Thyroid gland (tissue), 4 donors: Measurements from ENCODE around the gene C20orf141. TPM values are rescaled to one million over a fixed set of nuclear protein-coding genes. Genes with fewer than 3 reads are reported as not detected.

Source experiments
- DNase-seq, 2 donors: peaks; one replicate each; pipeline ENCODE4 v3.0.0-alpha.2; 2019
- H3K27ac ChIP-seq, 3 donors: fragments of 200-600 bp; sonication (generic); 1 replicate in 2 of 3; 2 replicates in 1 of 3; pipeline ENCODE4 v1.5.1; 2016 to 2019; ENCODE audit warnings: mild to moderate bottlenecking in 1 of 3, moderate library complexity in 1 of 3
- H3K27me3 ChIP-seq: fragments of 200-600 bp; sonication (generic); one replicate; pipeline ENCODE4 v1.5.1; 2019
- H3K36me3 ChIP-seq, 2 donors: fragments of 200-600 bp; sonication (generic); one replicate each; pipeline ENCODE4 v1.5.1; 2016 to 2019
- H3K4me1 ChIP-seq, 2 donors: fragments of 200-600 bp; sonication (generic); one replicate each; pipeline ENCODE4 v1.5.1; 2017 to 2019
- H3K4me3 ChIP-seq, 3 donors: fragments of 200-600 bp; sonication (generic); replicated peaks in 1 of 3; 1 replicate in 2 of 3; 2 replicates in 1 of 3; pipeline ENCODE4 v1.5.1; 2016; ENCODE audit warnings: mild to moderate bottlenecking in 1 of 3
- H3K9me3 ChIP-seq: fragments of 200-600 bp; sonication (generic); one replicate; pipeline ENCODE4 v1.5.1; 2017
- CTCF ChIP-seq, 6 experiments: fragments of 200-600 bp in 3 of 6; fragments of 450-650 bp in 3 of 6; sonication (generic) in 3 of 6; IDR thresholded peaks; one replicate each; pipeline ENCODE4 v1.5.1; 2016 to 2019; ENCODE audit warnings: antibody characterized with exemption in 6 of 6, mild to moderate bottlenecking in 2 of 6, inconsistent platforms in 1 of 6, moderate library complexity in 1 of 6
- POLR2A ChIP-seq, 2 donors: fragments of 450-650 bp; IDR thresholded peaks; one replicate each; pipeline ENCODE4 v1.6.1; 2017; ENCODE audit warnings: antibody characterized with exemption in 2 of 2, mild to moderate bottlenecking in 2 of 2, moderate library complexity in 1 of 2
- WGBS, 2 donors: methylation state at CpG; one replicate each; pipeline ENCODE4 v1.1.5; 2017; 5-methylcytosine and 5-hydroxymethylcytosine counted together
- intact Hi-C: fragments of 100-400 bp; cut with DNase I; formaldehyde crosslinking; loops from one replicate; pipeline ENCODE4 v1.15.1; 2023
- total RNA-seq, 4 donors: library from RNA; depleted of rRNA; stranded (reverse); fragments of >200 nt; gene quantifications; one replicate each; pipeline ENCODE4 v1.2.3, GENCODE V29; 2016

The C20orf141 gene
- total RNA-seq, 4 donors from 2014 or later: not detected

GRCh38 chr20:2773812-2774211 lies 41.0 kb upstream of the C20orf141 start:
- TF ChIP-seq CTCF (IDR thresholded peaks at IDR 0.05) (no peak), POLR2A (IDR thresholded peaks at IDR 0.05) (no peak)
- no peak for DNase-seq
- H3K27ac ChIP-seq: no peak overlapping the region
- H3K4me1 ChIP-seq: peaks cover 4% of the 10 kb centered on the region in 2 donors
- H3K4me3 ChIP-seq: no peak overlapping the region
- WGBS, 2 donors: 76 to 89% methylated on average over 9 of the region's 9 CpGs
- intact Hi-C loops: no loop called here
- no peaks in the 10 kb centered on the region for H3K27me3 ChIP-seq
- H3K9me3 ChIP-seq: no peaks in the 10 kb centered on the region
- H3K36me3 ChIP-seq: no peaks in the 10 kb centered on the region

GRCh38 chr20:2775139-2775538 lies 39.6 kb upstream of the C20orf141 start:
- no peak for DNase-seq
- Histone ChIP-seq H3K4me1 (no peaks in the 10 kb centered on the region), H3K27ac (no peak overlapping the region), H3K4me3 (no peak overlapping the region), H3K9me3 (no peaks in the 10 kb centered on the region), H3K36me3 (no peaks in the 10 kb centered on the region), H3K27me3 (no peaks in the 10 kb centered on the region)
- TF ChIP-seq POLR2A (IDR thresholded peaks at IDR 0.05) (no peak), CTCF (IDR thresholded peaks at IDR 0.05) (no peak)
- 72 to 90% methylated on average over 3 of the region's 3 CpGs for WGBS, 2 donors
- intact Hi-C loops: no loop called here

- no peak for TF ChIP-seq POLR2A (IDR thresholded peaks at IDR 0.05)
- no peak for TF ChIP-seq CTCF (IDR thresholded peaks at IDR 0.05)
- H3K9me3 ChIP-seq: no peaks in the 10 kb centered on the region
- H3K27me3 ChIP-seq: no peaks in the 10 kb centered on the region
- no peak overlapping the region for H3K27ac ChIP-seq
- WGBS, 2 donors: 84% methylated on average over 10 of the region's 10 CpGs
- H3K36me3 ChIP-seq: no peaks in the 10 kb centered on the region
- no peaks in the 10 kb centered on the region for H3K4me1 ChIP-seq
- H3K4me3 ChIP-seq: no peak overlapping the region
- DNase-seq: no peak
- intact Hi-C loops: no loop called here
These were observed 36.0 kb upstream of the C20orf141 start for GRCh38 chr20:2778602-2779321.

- Histone ChIP-seq H3K27ac (no peak overlapping the region), H3K36me3 (no peaks in the 10 kb centered on the region), H3K4me1 (no peaks in the 10 kb centered on the region), H3K27me3 (no peaks in the 10 kb centered on the region), H3K4me3 (no peak overlapping the region), H3K9me3 (no peaks in the 10 kb centered on the region)
- intact Hi-C loops: no loop called here
- TF ChIP-seq CTCF (IDR thresholded peaks at IDR 0.05) (no peak), POLR2A (IDR thresholded peaks at IDR 0.05) (no peak)
- no peak for DNase-seq
- WGBS, 2 donors: 49 to 64% methylated on average over 3 of the region's 3 CpGs
These were observed 33.8 kb upstream of the C20orf141 start for GRCh38 chr20:2780948-2781347.

GRCh38 chr20:2783908-2784566 lies 30.8 kb upstream of the C20orf141 start:
- no peak for DNase-seq
- TF ChIP-seq POLR2A (IDR thresholded peaks at IDR 0.05): no peak
- no peak for TF ChIP-seq CTCF (IDR thresholded peaks at IDR 0.05)
- Histone ChIP-seq H3K4me1 (no peaks in the 10 kb centered on the region), H3K4me3 (no peak overlapping the region), H3K27ac (no peak overlapping the region), H3K27me3 (no peaks in the 10 kb centered on the region), H3K9me3 (no peaks in the 10 kb centered on the region), H3K36me3 (no peaks in the 10 kb centered on the region)
- intact Hi-C loops: no loop called here
- WGBS, 2 donors: 84 to 90% methylated on average over 6 of the region's 6 CpGs
